ENCODE results near the gene SSTR3. TPM values are rescaled to one million over a fixed set of nuclear protein-coding genes. Genes with fewer than 3 reads are reported as not detected.

SSTR3 gene
- total and polyA plus RNA-seq, 2 donors (not counting 1 experiment from before 2014, with no cell fraction given), result 0.64 to 0.98 TPM

GRCh38 chr22:37234736-37235711 lies 22.7 kb upstream of the SSTR3 start:
- no peak overlapping the region for H3K4me3 ChIP-seq (ENCODE audit: control extremely low read depth in 1 of 5, extremely low read depth in 1 of 5, insufficient read depth in 1 of 5, low read depth in 2 of 5, low read length in 4 of 5)
- POLR2A ChIA-PET, result interaction anchor here (1.3 kb wide), 1 partner anchor 11 kb away, joined by 3 read pairs; no protein-coding TSS in a partner anchor
- peak overlapping the region; percentile 5 for H3K9ac ChIP-seq (ENCODE audit: low read length)
- intact Hi-C loops (cut with micrococcal nuclease), result no loop called here
- DNase-seq (no peak), ATAC-seq (ENCODE audit: low read depth) (no peak)
- peak overlapping the region; percentile 73 to 86 for H3K27ac ChIP-seq (ENCODE audit: low read length in 2 of 2)
- peak overlapping the region; percentile 63 for H3K4me3 Mint-ChIP-seq
- H3K4me1 Mint-ChIP-seq, result peaks cover 96% of the 10 kb centered on the region
- H3K36me3 ChIP-seq (replicated peaks in 1 of 2; ENCODE audit: control extremely low read depth in 1 of 2, control insufficient read depth in 1 of 2, extremely low read depth in 1 of 2, insufficient read depth in 2 of 2, low read length in 1 of 2), result peaks cover 2 to 95% of the 10 kb centered on the region in 2 experiments
- peak overlapping the region; percentile 96 for H3K27ac Mint-ChIP-seq
- H3K4me2 ChIP-seq (replicated peaks; ENCODE audit: low read depth, low read length, poor library complexity, severe bottlenecking), result peak overlapping the region; percentile 47
- no peaks in the 10 kb centered on the region for H3K9me3 Mint-ChIP-seq (ENCODE audit: insufficient read depth)
- no peaks in the 10 kb centered on the region for H3K9me3 ChIP-seq (ENCODE audit: control extremely low read depth in 1 of 3, control insufficient read depth in 2 of 3, insufficient read depth in 1 of 3, low read length in 2 of 3)
- H3K79me2 ChIP-seq (ENCODE audit: control insufficient read depth, insufficient read depth, low read length), result peaks cover 85% of the 10 kb centered on the region
- H4K20me1 ChIP-seq (ENCODE audit: control insufficient read depth, insufficient read depth, low read length, poor library complexity, severe bottlenecking), result peaks cover 74% of the 10 kb centered on the region
- H3K4me1 ChIP-seq (ENCODE audit: control insufficient read depth in 2 of 2, insufficient read depth in 2 of 2, low read length in 2 of 2), result peaks cover 88 to 99% of the 10 kb centered on the region in 2 donors
- no peaks in the 10 kb centered on the region for H3K27me3 ChIP-seq (replicated peaks in 1 of 4; ENCODE audit: control extremely low read depth in 1 of 4, control insufficient read depth in 3 of 4, insufficient read depth in 4 of 4, low read length in 3 of 4)
- CTCF ChIA-PET, result interaction anchor here (7.2 kb wide), 1 partner anchor 25 kb away, joined by 84 read pairs; no protein-coding TSS in a partner anchor
- WGBS (ENCODE audit: insufficient coverage), result 58% methylated on average over 13 of the region's 16 CpGs
- TF ChIP-seq CTCF (IDR thresholded peaks at IDR 0.05) (no peak), EZH2 (IDR thresholded peaks at IDR 0.05; ENCODE audit: borderline replicate concordance, insufficient read depth, low read depth, low read length, poor library complexity, severe bottlenecking) (no peak)
- no peak overlapping the region for H2AFZ ChIP-seq (ENCODE audit: insufficient read depth, low read depth, low read length, poor library complexity, severe bottlenecking)
- no peaks in the 10 kb centered on the region for H3K27me3 Mint-ChIP-seq

Data from B cell (primary cell).